Stimulated activated CD4-positive, alpha-beta T cell treated with anti-CD3 and anti-CD28 coated beads, Interleukin-4, amount 100 ng/mL, for 1 hour (primary cell): ENCODE data around the gene GPR153.

Experiments
- DNase-seq: peaks from one replicate; pipeline ENCODE4 v3.0.0-alpha.2; 2020

The GPR153 gene

GRCh38 chr1:6268415-6268814, 7.5 kb upstream of the GPR153 start:
- DNase-seq, result no peak

- DNase-seq, result no peak
These were observed 6.9 kb upstream of the GPR153 start for GRCh38 chr1:6267686-6268322.

- DNase-seq, result no peak
These were observed 5.7 kb upstream of the GPR153 start for GRCh38 chr1:6266641-6267040.

GRCh38 chr1:6265151-6265550, 4.3 kb upstream of the GPR153 start:
- DNase-seq, result no peak

GRCh38 chr1:6263716-6264115, 2.8 kb upstream of the GPR153 start:
- DNase-seq, result no peak

- DNase-seq, result no peak
These were observed 1.9 kb upstream of the GPR153 start for GRCh38 chr1:6262555-6263420.

- no peak for DNase-seq
These were observed 707 bp upstream of the GPR153 start for GRCh38 chr1:6261615-6261995.

GRCh38 chr1:6260433-6260934, 414 bp downstream of the GPR153 start:
- DNase-seq, result peak; percentile 29

- peak; percentile 74 for DNase-seq
These were observed 1.2 kb downstream of the GPR153 start for GRCh38 chr1:6259491-6260362.

- DNase-seq, result no peak
These were observed 2.2 kb downstream of the GPR153 start for GRCh38 chr1:6258675-6259074.

GRCh38 chr1:6257541-6258069, 3.3 kb downstream of the GPR153 start:
- no peak for DNase-seq

- no peak for DNase-seq
These were observed 4.3 kb downstream of the GPR153 start for GRCh38 chr1:6256645-6257044.

- DNase-seq, result no peak
These were observed 6.2 kb downstream of the GPR153 start for GRCh38 chr1:6254691-6255090.

- DNase-seq, result no peak
These were observed 7.5 kb downstream of the GPR153 start for GRCh38 chr1:6253380-6253779.

- DNase-seq, result no peak
These were observed 8.6 kb downstream of the GPR153 start for GRCh38 chr1:6252374-6252710.

GRCh38 chr1:6251681-6252373, 9.1 kb downstream of the GPR153 start:
- DNase-seq, result no peak

- no peak for DNase-seq
These were observed 9.7 kb downstream of the GPR153 start for GRCh38 chr1:6251233-6251632.

- no peak for DNase-seq
These were observed 10.9 kb downstream of the GPR153 start for GRCh38 chr1:6249739-6250689.

- no peak for DNase-seq
These were observed 11.8 kb downstream of the GPR153 start for GRCh38 chr1:6248932-6249738.

GRCh38 chr1:6248161-6248776, 12.6 kb downstream of the GPR153 start:
- DNase-seq, result no peak
